ENCODE results near the gene CHIC2.

CHIC2 gene

GRCh38 chr4:53992785-53993184 is 71.6 kb downstream of the CHIC2 start:
- in situ Hi-C loops (cut with HindIII; ENCODE audit: low pct_ligation_motif_present, low sequenced_read_pairs), result no loop called here
- H3K4me3 ChIP-seq (ENCODE audit: low read depth, low read length), result no peak overlapping the region
- H3K27ac ChIP-seq, result no peak overlapping the region
- TF ChIP-seq, protein P1, sequence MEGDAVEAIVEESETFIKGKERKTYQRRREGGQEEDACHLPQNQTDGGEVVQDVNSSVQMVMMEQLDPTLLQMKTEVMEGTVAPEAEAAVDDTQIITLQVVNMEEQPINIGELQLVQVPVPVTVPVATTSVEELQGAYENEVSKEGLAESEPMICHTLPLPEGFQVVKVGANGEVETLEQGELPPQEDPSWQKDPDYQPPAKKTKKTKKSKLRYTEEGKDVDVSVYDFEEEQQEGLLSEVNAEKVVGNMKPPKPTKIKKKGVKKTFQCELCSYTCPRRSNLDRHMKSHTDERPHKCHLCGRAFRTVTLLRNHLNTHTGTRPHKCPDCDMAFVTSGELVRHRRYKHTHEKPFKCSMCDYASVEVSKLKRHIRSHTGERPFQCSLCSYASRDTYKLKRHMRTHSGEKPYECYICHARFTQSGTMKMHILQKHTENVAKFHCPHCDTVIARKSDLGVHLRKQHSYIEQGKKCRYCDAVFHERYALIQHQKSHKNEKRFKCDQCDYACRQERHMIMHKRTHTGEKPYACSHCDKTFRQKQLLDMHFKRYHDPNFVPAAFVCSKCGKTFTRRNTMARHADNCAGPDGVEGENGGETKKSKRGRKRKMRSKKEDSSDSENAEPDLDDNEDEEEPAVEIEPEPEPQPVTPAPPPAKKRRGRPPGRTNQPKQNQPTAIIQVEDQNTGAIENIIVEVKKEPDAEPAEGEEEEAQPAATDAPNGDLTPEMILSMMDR (IDR thresholded peaks at IDR 0.05; ENCODE audit: low read depth, low read length, missing control alignments), result no peak
- no peaks in the 10 kb centered on the region for H3K36me3 ChIP-seq (replicated peaks)
- H3K27me3 ChIP-seq (replicated peaks), result no peaks in the 10 kb centered on the region
- no peak for DNase-seq

GRCh38 chr4:53991821-53992220 is 72.6 kb downstream of the CHIC2 start:
- in situ Hi-C loops (cut with HindIII; ENCODE audit: low pct_ligation_motif_present, low sequenced_read_pairs), result no loop called here

GRCh38 chr4:53990641-53991040 is 73.8 kb downstream of the CHIC2 start:
- in situ Hi-C loops (cut with HindIII; ENCODE audit: low pct_ligation_motif_present, low sequenced_read_pairs), result no loop called here
- peak; percentile 36 for DNase-seq
- H3K27ac ChIP-seq, result peak overlapping the region; percentile 7
- no peaks in the 10 kb centered on the region for H3K27me3 ChIP-seq (replicated peaks)
- H3K36me3 ChIP-seq (replicated peaks), result no peaks in the 10 kb centered on the region
- TF ChIP-seq, protein P1 (IDR thresholded peaks at IDR 0.05; ENCODE audit: low read depth, low read length, missing control alignments), result no peak
- no peak overlapping the region for H3K4me3 ChIP-seq (ENCODE audit: low read depth, low read length)

More at GRCh38 chr4:53991821-53992220, 72.6 kb downstream of the CHIC2 start:
- Histone ChIP-seq H3K4me3 (ENCODE audit: low read depth, low read length) (no peak overlapping the region), H3K27me3 (replicated peaks) (no peaks in the 10 kb centered on the region), H3K36me3 (replicated peaks) (no peaks in the 10 kb centered on the region), H3K27ac (no peak overlapping the region)
- DNase-seq, result no peak
- TF ChIP-seq, protein P1 (IDR thresholded peaks at IDR 0.05; ENCODE audit: low read depth, low read length, missing control alignments), result no peak

GRCh38 chr4:53987761-53988171 is 76.6 kb downstream of the CHIC2 start:
- Histone ChIP-seq H3K27ac (no peak overlapping the region), H3K36me3 (replicated peaks) (no peaks in the 10 kb centered on the region), H3K4me3 (ENCODE audit: low read depth, low read length) (no peak overlapping the region), H3K27me3 (replicated peaks) (no peaks in the 10 kb centered on the region)
- TF ChIP-seq, protein P1 (IDR thresholded peaks at IDR 0.05; ENCODE audit: low read depth, low read length, missing control alignments), result no peak
- DNase-seq, result peak; percentile 61
- in situ Hi-C loops (cut with HindIII; ENCODE audit: low pct_ligation_motif_present, low sequenced_read_pairs), result no loop called here

DNA sequence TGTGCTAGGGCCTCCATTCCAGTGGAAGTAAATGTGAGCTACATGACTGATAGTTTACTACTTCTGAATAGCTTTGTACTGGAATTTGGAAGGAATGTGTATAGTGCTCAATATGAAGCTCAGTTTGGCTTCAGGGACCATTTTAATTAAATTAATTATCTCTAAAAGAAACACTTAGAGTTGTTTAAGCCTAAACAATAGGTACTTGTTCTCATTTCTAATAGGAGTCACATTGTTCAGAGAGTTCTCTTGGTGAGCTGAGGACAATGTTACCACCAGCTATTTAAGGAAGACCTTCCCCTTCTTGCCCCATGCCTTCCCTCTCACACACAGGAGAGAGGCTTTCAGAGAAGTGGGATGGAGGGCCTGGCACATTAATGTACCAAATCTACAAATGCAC is 78.3 kb downstream of the CHIC2 start:
- Histone ChIP-seq H3K36me3 (replicated peaks) (no peaks in the 10 kb centered on the region), H3K27ac (no peak overlapping the region), H3K4me3 (ENCODE audit: low read depth, low read length) (no peak overlapping the region), H3K27me3 (replicated peaks) (no peaks in the 10 kb centered on the region)
- no peak for DNase-seq
- TF ChIP-seq, protein P1 (IDR thresholded peaks at IDR 0.05; ENCODE audit: low read depth, low read length, missing control alignments), result no peak
- in situ Hi-C loops (cut with HindIII; ENCODE audit: low pct_ligation_motif_present, low sequenced_read_pairs), result no loop called here

- Histone ChIP-seq H3K4me3 (ENCODE audit: low read depth, low read length) (no peak overlapping the region), H3K36me3 (replicated peaks) (no peaks in the 10 kb centered on the region), H3K27ac (no peak overlapping the region), H3K27me3 (replicated peaks) (no peaks in the 10 kb centered on the region)
- TF ChIP-seq, protein P1 (IDR thresholded peaks at IDR 0.05; ENCODE audit: low read depth, low read length, missing control alignments), result no peak
- no peak for DNase-seq
- in situ Hi-C loops (cut with HindIII; ENCODE audit: low pct_ligation_motif_present, low sequenced_read_pairs), result no loop called here
Observed at GRCh38 chr4:53981567-53981966, 82.8 kb downstream of the CHIC2 start.

Data from brain microvascular endothelial cell (primary cell).